Right lobe of liver (tissue), 6 donors: Measurements from ENCODE around the gene MKNK1. TPM values are rescaled to one million over a fixed set of nuclear protein-coding genes. Genes with fewer than 3 reads are reported as not detected.

Experiments used
- ATAC-seq, 4 donors: fragments of 200-7000 bp; cut with Tn5 transposase; one replicate each; pipeline ENCODE4 v1.9.1; 2020; ENCODE audit warnings: mild to moderate bottlenecking in 4 of 4, moderate library complexity in 4 of 4
- DNase-seq, 3 donors: peaks; one replicate each; pipeline ENCODE4 v3.0.0-alpha.2; 2020
- H3K27ac ChIP-seq, 3 donors: fragments of 200-600 bp; one replicate each; pipeline ENCODE4 v1.8.0; 2022
- H3K27me3 ChIP-seq, 2 donors: fragments of 200-600 bp; one replicate each; pipeline ENCODE4 v1.8.0; 2022
- H3K36me3 ChIP-seq, 4 donors: fragments of 200-600 bp; sonication (generic) in 1 of 4; one replicate each; pipeline versions ENCODE4 v1.5.1 to v1.8.0; 2017 to 2022; ENCODE audit warnings: control low read depth in 1 of 4
- H3K4me1 ChIP-seq, 4 donors: fragments of 200-600 bp; sonication (generic) in 1 of 4; one replicate each; pipeline versions ENCODE4 v1.5.1 to v1.8.0; 2017 to 2022; ENCODE audit warnings: control low read depth in 1 of 4
- H3K4me3 ChIP-seq, 3 donors: fragments of 200-600 bp; one replicate each; pipeline ENCODE4 v1.8.0; 2022
- H3K9me3 ChIP-seq, 4 donors: fragments of 200-600 bp; sonication (generic) in 1 of 4; one replicate each; pipeline versions ENCODE4 v1.5.1 to v1.8.0; 2017 to 2022; ENCODE audit warnings: control low read depth in 1 of 4
- POLR2A ChIP-seq: fragments of 450-650 bp; IDR thresholded peaks from one replicate; pipeline ENCODE4 v1.6.1; 2017; ENCODE audit warnings: antibody characterized with exemption, mild to moderate bottlenecking
- WGBS: methylation state at CpG from one replicate; pipeline ENCODE4 v1.1.6; 2018; ENCODE audit warnings: low coverage, low lambda C conversion rate; ENCODE audit not compliant: insufficient coverage; ENCODE audit errors: missing lambda C conversion rate; 5-methylcytosine and 5-hydroxymethylcytosine counted together
- intact Hi-C, 2 donors: fragments of 100-400 bp; cut with DNase I; formaldehyde crosslinking; loops; one replicate each; pipeline versions ENCODE4 v1.11.2 to v1.14.1; 2022
- total RNA-seq, 6 experiments: library from RNA; depleted of rRNA in 2 of 6; stranded (reverse); fragments of >200 nt in 2 of 6; fragmentation: NEBNext Ultra II Directional in 3 of 6; extraction: Animal tissue kit (Norgen Biotek cat#: 25700) in 3 of 6; gene quantifications; one replicate each; pipeline versions ENCODE4 v1.1.0 to v1.2.4, GENCODE V29; 2016 to 2023
- TF ChIP-seq, protein P1 (sequence below), 4 donors: fragments of 200-600 bp in 3 of 4; fragments of 450-650 bp in 1 of 4; IDR thresholded peaks; one replicate each; pipeline versions ENCODE4 v1.5.1 to v1.8.0; 2016 to 2022; ENCODE audit warnings: antibody characterized with exemption in 4 of 4, mild to moderate bottlenecking in 2 of 4
- donor health status: DM: no; HTN: yes; CAD: no.
- donor health status: DM: no; HTN: no; CAD: no.
- donor health status: DM: no; HTN: no; CAD: no.
- donor health status: DM: no; HTN: yes; CAD: no.
- donor health status: DM: no; HTN: yes; CAD: no.

Gene MKNK1
- total RNA-seq, 6 experiments from 2014 or later, result 17.5 to 27.2 (median 20.8) TPM

DNA sequence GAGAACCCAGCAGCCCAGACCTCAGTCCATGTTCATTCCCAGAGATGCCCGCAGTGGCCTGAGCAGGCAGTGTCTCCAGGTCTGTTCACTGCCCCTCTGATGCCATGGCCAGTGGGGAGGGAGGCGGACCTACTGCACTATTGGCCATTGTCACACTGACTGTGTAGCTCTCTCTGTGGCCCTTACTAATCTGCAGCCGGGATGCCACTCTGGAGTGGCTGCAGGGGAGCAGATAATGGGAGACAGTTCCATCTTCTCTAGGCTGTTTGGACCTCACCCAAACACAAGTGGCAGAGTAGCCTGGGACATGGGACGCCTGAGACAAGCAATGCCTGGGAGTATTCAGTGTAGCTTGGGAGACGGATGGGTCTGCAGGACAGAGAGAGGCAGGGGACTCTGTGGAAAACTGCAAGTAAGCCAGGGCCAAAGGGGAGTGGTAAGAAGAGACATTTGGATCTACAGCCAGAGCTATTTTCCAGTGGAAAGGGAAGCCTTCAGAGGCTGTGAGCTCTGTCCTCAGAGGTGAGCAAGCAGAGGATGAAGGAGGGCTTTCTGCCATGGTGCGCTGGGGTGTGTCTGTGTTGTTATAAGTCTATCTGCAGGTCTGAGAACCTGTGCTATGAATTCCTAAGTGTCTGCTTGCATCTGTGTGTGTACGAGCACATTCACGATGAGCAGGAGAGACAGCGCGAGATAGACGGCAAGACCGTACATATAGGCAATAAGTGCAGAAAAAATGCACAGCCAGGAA is 87.7 kb downstream of the MKNK1 start:
- intact Hi-C loops, result no loop called here
- Histone ChIP-seq H3K4me3 (no peak overlapping the region), H3K9me3 (no peaks in the 10 kb centered on the region), H3K4me1 (no peaks in the 10 kb centered on the region), H3K27ac (no peak overlapping the region), H3K36me3 (no peaks in the 10 kb centered on the region), H3K27me3 (no peaks in the 10 kb centered on the region)
- WGBS, result 63% methylated on average over 10 of the region's 12 CpGs
- TF ChIP-seq, protein P1, sequence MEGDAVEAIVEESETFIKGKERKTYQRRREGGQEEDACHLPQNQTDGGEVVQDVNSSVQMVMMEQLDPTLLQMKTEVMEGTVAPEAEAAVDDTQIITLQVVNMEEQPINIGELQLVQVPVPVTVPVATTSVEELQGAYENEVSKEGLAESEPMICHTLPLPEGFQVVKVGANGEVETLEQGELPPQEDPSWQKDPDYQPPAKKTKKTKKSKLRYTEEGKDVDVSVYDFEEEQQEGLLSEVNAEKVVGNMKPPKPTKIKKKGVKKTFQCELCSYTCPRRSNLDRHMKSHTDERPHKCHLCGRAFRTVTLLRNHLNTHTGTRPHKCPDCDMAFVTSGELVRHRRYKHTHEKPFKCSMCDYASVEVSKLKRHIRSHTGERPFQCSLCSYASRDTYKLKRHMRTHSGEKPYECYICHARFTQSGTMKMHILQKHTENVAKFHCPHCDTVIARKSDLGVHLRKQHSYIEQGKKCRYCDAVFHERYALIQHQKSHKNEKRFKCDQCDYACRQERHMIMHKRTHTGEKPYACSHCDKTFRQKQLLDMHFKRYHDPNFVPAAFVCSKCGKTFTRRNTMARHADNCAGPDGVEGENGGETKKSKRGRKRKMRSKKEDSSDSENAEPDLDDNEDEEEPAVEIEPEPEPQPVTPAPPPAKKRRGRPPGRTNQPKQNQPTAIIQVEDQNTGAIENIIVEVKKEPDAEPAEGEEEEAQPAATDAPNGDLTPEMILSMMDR (IDR thresholded peaks at IDR 0.05), result no peak
- TF ChIP-seq POLR2A, result no peak
- DNase-seq (peak in 1 of 3 donors; percentile 15), ATAC-seq (no peak)

DNA sequence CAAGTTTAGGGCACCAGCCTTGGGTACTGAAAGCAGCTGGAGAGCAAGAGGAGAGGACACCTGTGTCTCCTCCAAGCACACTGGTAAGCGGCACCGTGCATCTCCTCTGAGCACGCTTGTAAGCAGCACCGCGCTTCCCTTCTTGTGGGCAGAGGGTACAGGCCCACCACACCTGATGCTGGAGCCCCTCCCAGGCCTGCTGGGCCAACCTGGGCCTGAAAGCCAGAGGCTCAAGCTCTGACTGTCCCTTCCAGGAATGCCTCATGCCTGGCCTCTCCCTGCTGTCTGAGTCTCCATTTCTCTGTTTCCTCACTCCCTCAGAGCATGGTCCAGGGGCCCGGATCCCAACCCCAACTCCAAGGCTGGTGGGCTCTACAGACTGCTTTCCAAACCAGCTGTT is 88.5 kb downstream of the MKNK1 start:
- intact Hi-C loops, result no loop called here
- TF ChIP-seq, protein P1 (IDR thresholded peaks at IDR 0.05), result no peak
- no peak for TF ChIP-seq POLR2A
- no peak overlapping the region for H3K4me3 ChIP-seq
- H3K9me3 ChIP-seq, result no peaks in the 10 kb centered on the region
- ATAC-seq (no peak), DNase-seq (peak in 1 of 3 donors; percentile 38)
- no peaks in the 10 kb centered on the region for H3K4me1 ChIP-seq
- no peak overlapping the region for H3K27ac ChIP-seq
- no CpG with 5 or more reads among the region's 6 CpGs for WGBS
- H3K27me3 ChIP-seq, result no peaks in the 10 kb centered on the region
- no peaks in the 10 kb centered on the region for H3K36me3 ChIP-seq

DNA sequence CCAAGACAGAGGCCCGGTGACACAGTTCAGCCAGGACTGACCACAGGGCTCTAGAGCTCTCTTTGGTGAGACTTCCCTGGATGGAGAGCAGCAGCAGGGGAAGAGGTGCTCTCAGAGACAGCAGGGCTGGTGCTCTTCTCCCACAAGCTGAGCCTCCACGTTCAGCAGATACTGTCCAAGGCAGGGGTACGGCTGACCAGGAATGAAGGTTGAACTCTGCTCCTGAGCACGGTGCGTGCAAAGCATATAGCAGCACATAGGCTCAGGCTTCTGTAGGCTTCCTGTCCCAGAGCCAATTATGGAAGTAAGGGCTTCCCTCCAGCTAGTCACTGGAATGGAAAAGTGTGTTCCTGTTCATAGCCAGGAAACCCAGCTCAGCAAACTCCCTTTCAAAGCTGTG is 90.5 kb downstream of the MKNK1 start:
- Histone ChIP-seq H3K27me3 (no peaks in the 10 kb centered on the region), H3K36me3 (no peaks in the 10 kb centered on the region), H3K9me3 (no peaks in the 10 kb centered on the region), H3K27ac (no peak overlapping the region), H3K4me1 (no peaks in the 10 kb centered on the region), H3K4me3 (no peak overlapping the region)
- TF ChIP-seq, protein P1 (IDR thresholded peaks at IDR 0.05), result no peak
- TF ChIP-seq POLR2A, result no peak
- WGBS, result no CpG with 5 or more reads among the region's 5 CpGs
- intact Hi-C loops, result no loop called here
- ATAC-seq, result no peak
- peak in 1 of 3 donors; percentile 21 for DNase-seq

DNA sequence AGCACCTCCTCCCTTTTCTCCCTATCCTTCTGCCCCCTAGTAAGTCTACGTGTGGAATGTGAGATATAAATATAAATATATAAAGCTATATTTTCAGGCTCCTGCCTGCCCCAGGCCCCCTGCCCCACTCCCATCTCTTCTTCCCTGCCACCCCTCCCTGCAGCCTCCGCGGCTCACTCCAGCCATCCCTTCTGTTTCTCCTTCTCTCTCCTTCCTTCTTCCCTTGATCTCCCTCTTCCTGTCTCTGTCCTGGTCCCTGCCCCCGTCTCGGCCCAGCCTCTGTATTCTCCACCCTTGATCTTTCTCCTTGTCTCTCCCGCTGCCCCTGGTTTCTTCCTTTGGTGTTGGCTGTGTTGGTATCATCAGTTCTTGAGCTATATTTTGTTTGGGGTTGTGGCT is 91.3 kb downstream of the MKNK1 start:
- Histone ChIP-seq H3K27me3 (no peaks in the 10 kb centered on the region), H3K4me3 (no peak overlapping the region), H3K9me3 (no peaks in the 10 kb centered on the region), H3K36me3 (no peaks in the 10 kb centered on the region), H3K27ac (no peak overlapping the region), H3K4me1 (no peaks in the 10 kb centered on the region)
- ATAC-seq, result no peak
- DNase-seq, result peak in 1 of 3 donors; percentile 29
- whole genome bisulfite sequencing, result 39% methylated on average over 6 of the region's 6 CpGs
- TF ChIP-seq POLR2A, result no peak
- TF ChIP-seq, protein P1 (IDR thresholded peaks at IDR 0.05), result no peak
- intact Hi-C loops, result no loop called here
